HG03280 (cell line): ENCODE measurements around the gene GDPD3.

Source experiments
- ATAC-seq: cut with Tn5 transposase; IDR thresholded peaks from one replicate; pipeline ENCODE4 v1.9.1; 2021; ENCODE audit warnings: mild to moderate bottlenecking, moderate library complexity; ENCODE audit not compliant: unreplicated experiment

The GDPD3 gene

DNA sequence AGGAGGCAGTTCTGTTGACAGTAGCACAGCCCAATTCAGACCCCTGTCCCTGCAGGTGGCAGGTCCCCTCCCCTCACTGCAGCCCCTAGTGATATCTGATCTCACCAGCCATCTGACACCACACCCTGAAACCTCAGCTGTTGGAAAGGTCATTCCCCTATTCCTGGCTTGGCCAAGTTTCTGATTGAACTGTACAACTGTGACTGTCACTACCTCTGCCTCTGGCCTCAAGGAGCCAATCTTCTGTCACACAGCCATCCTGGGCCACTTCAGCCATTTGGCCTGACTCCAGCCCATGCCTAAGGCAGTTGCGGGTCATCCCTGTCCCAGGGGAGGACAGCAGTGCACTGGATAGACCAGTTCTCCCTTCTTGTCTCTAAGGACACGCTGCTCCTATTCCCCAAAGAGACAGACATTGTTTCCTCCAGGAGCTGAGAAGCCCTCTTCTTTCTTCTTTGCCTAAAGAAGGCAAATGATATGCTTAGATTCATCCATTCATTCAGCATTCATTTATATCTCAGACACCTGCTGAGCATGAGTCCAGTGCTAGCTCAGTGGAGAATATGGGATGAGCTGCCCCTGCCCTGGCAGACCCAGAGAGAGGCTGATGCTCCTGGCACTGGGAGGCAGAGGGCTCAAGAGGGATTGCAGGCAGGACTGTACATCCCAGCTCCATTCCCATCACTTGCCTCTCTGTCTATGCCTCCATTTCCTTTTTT, 52.3 kb downstream of the GDPD3 start:
- no peak for ATAC-seq

DNA sequence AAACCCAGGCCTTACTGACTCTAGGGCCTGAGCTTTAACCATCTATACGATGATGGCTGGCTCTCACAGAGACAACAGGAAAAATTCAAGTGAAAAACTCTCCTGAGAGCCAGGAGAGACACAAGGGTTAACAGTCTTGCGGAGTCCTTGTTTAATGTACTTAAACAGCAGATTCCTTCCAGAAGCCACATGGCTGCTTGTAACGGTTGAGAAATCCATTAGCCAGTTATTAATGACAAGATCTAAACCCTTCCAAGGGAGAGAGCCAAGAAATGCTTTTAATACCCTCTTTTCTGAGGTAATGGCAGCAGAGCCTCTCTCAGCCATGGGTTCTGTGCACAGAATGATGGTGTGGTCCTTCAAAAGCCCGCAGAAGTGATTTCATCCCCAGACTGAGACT, 53.0 kb downstream of the GDPD3 start:
- no peak for ATAC-seq

DNA sequence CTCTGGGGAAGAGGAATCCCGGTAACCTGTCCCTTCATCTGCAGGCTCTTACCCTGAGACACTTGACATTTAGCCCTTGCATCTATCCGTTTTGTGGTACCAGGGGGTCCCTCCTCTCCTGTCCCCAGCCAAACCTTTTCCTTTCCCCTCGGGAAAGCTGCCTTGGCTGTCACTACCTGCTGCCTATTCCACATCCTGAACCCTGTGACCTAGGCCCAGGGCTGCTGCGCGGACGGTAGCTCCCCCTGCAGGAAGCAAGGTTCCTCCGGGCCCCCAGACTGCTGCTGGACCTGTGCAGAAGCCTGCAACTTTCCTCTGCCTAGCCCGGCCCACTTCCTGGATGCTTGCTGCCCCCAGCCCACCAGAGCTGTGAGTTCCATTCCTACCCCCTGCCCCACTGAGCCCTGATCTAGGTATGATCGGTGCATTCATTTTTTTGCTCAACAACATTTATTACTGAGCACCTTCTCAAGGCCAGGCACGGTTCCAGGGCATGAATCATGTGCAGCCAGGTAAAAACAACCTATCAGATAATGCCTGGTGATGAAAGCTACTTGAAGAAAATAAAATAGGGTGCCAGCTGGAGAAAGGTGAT, 58.3 kb downstream of the GDPD3 start:
- no peak for ATAC-seq
